ENCODE measurements around the gene XAB2. TPM values are rescaled to one million over a fixed set of nuclear protein-coding genes. Genes with fewer than 3 reads are reported as not detected.

XAB2 gene
- total RNA-seq, 4 donors from 2014 or later = 20.3 to 34.1 (median 27.8) TPM

GRCh38 chr19:7668842-7669241 is 39.5 kb upstream of the XAB2 start, which contains the start of gene RETN:
Gene RETN, plus strand, starts transcription at chr19:7669049. Its CDS starts 278 bp downstream, at chr19:7669327.
- TF ChIP-seq, protein P1, sequence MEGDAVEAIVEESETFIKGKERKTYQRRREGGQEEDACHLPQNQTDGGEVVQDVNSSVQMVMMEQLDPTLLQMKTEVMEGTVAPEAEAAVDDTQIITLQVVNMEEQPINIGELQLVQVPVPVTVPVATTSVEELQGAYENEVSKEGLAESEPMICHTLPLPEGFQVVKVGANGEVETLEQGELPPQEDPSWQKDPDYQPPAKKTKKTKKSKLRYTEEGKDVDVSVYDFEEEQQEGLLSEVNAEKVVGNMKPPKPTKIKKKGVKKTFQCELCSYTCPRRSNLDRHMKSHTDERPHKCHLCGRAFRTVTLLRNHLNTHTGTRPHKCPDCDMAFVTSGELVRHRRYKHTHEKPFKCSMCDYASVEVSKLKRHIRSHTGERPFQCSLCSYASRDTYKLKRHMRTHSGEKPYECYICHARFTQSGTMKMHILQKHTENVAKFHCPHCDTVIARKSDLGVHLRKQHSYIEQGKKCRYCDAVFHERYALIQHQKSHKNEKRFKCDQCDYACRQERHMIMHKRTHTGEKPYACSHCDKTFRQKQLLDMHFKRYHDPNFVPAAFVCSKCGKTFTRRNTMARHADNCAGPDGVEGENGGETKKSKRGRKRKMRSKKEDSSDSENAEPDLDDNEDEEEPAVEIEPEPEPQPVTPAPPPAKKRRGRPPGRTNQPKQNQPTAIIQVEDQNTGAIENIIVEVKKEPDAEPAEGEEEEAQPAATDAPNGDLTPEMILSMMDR (IDR thresholded peaks at IDR 0.05) = no peak
- no peak for TF ChIP-seq POLR2A (IDR thresholded peaks at IDR 0.05)

DNA sequence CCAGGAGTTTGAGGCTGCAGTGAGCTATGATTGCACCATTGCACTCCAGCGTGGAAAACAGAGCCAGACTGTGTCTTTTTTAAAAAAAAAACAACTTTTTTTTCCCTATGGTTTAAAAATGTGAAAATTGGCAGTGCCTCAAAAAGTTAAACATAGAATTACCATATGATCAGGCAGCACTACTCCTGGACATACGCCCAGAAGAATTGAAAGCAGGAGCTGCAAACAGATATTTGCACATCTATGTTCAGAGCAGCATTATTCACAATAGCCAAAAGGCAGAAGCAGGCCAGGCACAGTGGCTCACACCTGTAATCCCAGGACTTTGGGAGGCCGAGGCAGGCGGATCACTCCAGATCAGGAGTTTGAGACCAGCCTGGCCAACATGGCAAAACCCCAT is 35.7 kb upstream of the XAB2 start:
- intact Hi-C loops (cut with DNase I) = no loop called here
- no peaks in the 10 kb centered on the region for H3K36me3 ChIP-seq
- TF ChIP-seq POLR2A (IDR thresholded peaks at IDR 0.05) = no peak
- TF ChIP-seq, protein P1 (IDR thresholded peaks at IDR 0.05) = no peak
- 36 to 41% methylated on average over 4 of the region's 4 CpGs for whole genome bisulfite sequencing, 2 donors
- H3K4me3 ChIP-seq = no peak overlapping the region
- H3K9me3 ChIP-seq = no peaks in the 10 kb centered on the region
- H3K27me3 ChIP-seq = peaks cover 0 to 61% (median 0%) of the 10 kb centered on the region in 4 donors
- no peak overlapping the region for H3K27ac ChIP-seq
- no peak for DNase-seq
- H3K4me1 ChIP-seq = peaks cover 0 to 6% (median 0%) of the 10 kb centered on the region in 3 donors

More at GRCh38 chr19:7668842-7669241, 39.5 kb upstream of the XAB2 start, which contains the start of gene RETN:
- H3K27ac ChIP-seq = no peak within 1 kb of the TSS
- no peaks in the 10 kb centered on the region for H3K9me3 ChIP-seq
- 40 to 80% methylated on average over 1 of the region's 9 CpGs for WGBS, 2 donors
- H3K27me3 ChIP-seq = peaks cover 0 to 82% (median 0%) of the 10 kb centered on the region in 4 donors
- no peaks in the 10 kb centered on the region for H3K36me3 ChIP-seq
- peaks cover 0 to 11% (median 0%) of the 10 kb centered on the region in 3 donors for H3K4me1 ChIP-seq
- intact Hi-C loops (cut with DNase I) = no loop called here
- DNase-seq = no peak
- no peak within 1 kb of the TSS for H3K4me3 ChIP-seq

- Histone ChIP-seq H3K4me3 (no peak overlapping the region), H3K27ac (no peak overlapping the region), H3K4me1 (peaks cover 0 to 3% (median 0%) of the 10 kb centered on the region in 3 donors), H3K36me3 (no peaks in the 10 kb centered on the region), H3K9me3 (no peaks in the 10 kb centered on the region), H3K27me3 (peaks cover 0 to 49% (median 0%) of the 10 kb centered on the region in 4 donors)
- TF ChIP-seq, protein P1 (IDR thresholded peaks at IDR 0.05) = no peak
- no peak for TF ChIP-seq POLR2A (IDR thresholded peaks at IDR 0.05)
- intact Hi-C loops (cut with DNase I) = no loop called here
- DNase-seq = no peak
- 74 to 75% methylated on average over 6 to 7 of the region's 7 CpGs for WGBS, 2 donors
These were observed 34.4 kb upstream of the XAB2 start for GRCh38 chr19:7663706-7664105.

DNA sequence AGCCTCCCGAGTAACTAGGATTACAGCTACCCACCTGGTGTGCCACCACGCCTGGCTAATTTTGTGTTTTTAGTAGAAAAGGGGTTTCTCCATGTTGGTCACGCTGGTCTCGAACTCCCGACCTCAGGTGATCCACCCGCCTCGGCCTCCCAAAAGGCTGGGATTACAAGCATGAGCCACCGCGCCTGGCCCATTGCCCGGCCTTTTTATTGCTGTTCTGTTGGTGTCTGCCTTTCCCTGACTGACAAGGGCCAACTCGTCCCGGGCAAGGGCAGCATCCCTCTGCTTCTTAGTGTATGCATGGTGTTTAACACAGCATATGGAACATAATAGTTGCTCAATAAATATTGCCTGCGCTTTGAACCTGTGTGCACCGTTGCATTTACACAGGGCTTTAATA is 33.3 kb upstream of the XAB2 start:
- no peak for TF ChIP-seq POLR2A (IDR thresholded peaks at IDR 0.05)
- DNase-seq = no peak
- peaks cover 0 to 47% (median 0%) of the 10 kb centered on the region in 4 donors for H3K27me3 ChIP-seq
- no peak overlapping the region for H3K4me3 ChIP-seq
- 56 to 73% methylated on average over 12 to 14 of the region's 14 CpGs for WGBS, 2 donors
- no peaks in the 10 kb centered on the region for H3K9me3 ChIP-seq
- intact Hi-C loops (cut with DNase I) = no loop called here
- H3K27ac ChIP-seq = no peak overlapping the region
- peaks cover 0 to 5% (median 0%) of the 10 kb centered on the region in 3 donors for H3K4me1 ChIP-seq
- no peaks in the 10 kb centered on the region for H3K36me3 ChIP-seq

GRCh38 chr19:7661744-7662538 is 32.6 kb upstream of the XAB2 start:
- Histone ChIP-seq H3K4me3 (no peak overlapping the region), H3K27ac (no peak overlapping the region), H3K4me1 (peaks cover 0 to 10% (median 0%) of the 10 kb centered on the region in 3 donors), H3K9me3 (no peaks in the 10 kb centered on the region), H3K27me3 (peaks cover 0 to 42% (median 0%) of the 10 kb centered on the region in 4 donors), H3K36me3 (no peaks in the 10 kb centered on the region)
- WGBS, 2 donors = 62 to 68% methylated on average over 7 to 8 of the region's 8 CpGs
- TF ChIP-seq, protein P1 (IDR thresholded peaks at IDR 0.05) = no peak
- no peak for TF ChIP-seq POLR2A (IDR thresholded peaks at IDR 0.05)
- no peak for DNase-seq
- intact Hi-C loops (cut with DNase I) = no loop called here
